ENCODE measurements around the gene COMMD9.

Gene COMMD9

DNA sequence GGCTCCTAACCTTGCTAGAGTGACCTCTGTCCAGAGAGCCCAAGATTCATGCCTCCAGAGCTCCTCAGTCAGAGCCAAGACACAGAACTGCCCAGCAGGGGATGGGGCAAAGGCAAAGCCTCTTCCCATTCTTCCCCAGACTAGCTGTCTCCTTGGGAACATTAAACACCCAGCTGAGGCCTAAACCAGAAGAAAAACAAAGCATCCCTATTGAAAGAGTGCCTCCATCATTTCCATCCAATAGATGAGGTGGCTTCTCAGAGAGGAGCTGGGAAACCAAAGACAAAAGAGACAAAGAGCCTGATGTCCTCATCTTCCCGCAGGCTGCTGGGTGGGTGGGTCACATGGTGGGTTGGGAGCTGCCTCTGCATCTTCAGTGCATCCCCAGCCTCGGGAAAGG is 37.4 kb downstream of the COMMD9 start:
- no peak for DNase-seq

DNA sequence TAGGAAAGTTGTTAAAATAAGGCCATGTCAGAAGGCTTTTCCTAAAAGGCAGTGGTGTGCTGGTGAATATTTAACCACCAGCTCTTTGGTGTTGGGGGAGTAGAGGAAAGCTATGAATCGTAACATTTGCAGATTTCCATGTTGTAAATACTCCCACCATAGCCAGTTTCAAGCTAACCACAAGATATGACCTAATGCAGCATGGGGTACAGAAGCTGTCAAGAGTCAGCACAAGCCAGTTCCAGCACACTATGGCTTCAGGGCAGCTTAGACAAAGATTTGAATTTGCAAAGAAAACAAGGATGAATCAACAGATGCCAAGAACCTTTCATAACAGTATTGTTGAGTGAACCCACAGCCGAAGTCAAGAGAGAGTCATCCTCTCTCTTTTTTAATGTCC is 40.0 kb downstream of the COMMD9 start:
- DNase-seq = peak; percentile 17 to 20

DNA sequence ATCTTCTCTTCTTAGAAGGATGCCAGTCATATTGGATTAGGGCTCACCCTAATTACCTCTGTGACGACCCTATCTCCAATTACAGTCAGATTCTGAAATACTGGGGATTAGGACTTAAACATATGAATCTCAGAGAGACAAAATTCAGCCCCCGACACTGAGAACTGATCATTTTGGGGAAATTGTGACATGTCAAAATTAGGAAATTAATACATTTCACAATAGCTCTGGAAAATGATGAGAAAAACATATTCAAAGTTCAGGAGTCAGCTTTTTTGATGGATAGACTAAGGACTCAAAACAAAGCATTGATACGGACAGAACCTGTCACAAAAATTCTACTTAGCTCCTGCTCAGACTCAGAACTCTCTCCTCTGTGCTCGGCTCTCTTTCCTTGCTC is 40.8 kb downstream of the COMMD9 start:
- no peak for DNase-seq

DNA sequence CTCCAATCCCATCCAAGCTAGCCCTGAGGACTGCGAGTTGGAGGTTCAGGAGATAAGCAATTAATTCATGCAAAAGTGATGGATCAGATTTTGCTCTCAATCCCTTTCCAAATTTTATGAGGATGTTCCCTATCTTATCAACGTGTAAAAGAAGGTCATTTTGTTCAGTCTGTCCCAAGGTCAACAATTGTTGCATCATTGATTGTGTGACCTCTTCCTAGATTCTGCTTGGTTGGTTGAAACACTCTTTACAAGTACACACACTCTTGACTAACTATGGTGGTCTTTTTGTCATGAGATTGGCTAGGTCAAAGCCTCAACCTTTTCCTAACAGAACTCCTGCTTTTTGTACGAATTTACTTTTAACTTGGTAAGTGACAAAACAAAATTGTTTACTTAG is 41.7 kb downstream of the COMMD9 start:
- no peak for DNase-seq

DNA sequence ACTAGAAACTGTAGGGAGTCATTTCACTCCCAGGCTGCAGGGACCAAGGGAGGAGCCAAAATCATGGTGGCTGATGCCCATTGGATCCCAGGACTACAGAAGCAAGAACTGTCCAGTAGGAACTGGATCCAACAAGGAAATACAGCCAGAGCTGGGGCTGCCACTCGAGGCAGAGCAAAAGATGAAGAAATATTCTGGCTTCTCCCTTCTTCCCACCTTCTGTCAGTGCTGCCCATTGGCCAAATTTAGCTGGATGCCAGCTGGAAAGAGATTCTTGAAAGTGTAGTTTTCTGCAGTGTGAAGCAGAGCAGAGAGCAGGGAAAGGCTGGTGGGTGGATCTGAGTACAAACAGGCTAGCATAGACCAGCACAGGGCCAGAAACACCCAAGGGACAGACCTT is 45.6 kb downstream of the COMMD9 start:
- DNase-seq = no peak

DNA sequence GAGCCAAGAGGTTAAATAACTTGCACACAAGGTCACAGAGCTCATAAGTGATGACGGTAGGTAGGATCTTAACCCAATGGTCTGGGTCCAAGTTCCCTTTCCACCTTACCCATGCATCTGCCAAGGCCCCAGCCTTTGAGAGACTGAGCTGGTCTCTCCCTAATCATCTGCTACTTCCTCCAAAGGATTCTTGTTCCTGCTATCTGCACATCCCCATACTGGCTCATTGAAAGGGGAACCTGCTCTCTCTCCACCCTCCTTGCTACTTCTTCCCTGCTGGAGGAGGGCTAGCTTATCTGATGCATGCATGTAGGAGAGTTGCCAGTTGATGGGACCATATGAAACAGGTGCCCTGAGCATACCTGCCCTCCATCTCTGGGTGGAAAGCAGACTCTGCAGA is 47.7 kb downstream of the COMMD9 start:
- peak; percentile 26 to 43 for DNase-seq

DNA sequence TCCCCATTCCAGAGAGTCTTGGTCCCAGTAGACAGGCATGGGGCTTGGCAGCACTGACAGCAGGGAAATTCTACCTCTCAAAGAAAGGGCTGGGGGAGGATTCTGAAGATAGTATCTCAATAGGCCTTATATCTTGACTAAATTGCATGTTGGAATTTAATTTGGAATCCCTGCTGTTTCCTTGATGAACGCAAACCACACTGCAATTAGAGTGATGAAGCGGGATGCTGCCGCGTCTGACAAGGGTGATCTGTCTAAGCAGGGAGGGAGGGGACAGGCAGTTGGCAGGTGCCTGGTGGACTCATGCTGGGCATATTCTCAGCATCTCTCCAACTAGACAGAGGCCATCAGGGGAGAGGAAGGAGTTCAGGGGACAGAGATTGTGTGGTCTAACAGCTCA is 48.4 kb downstream of the COMMD9 start:
- no peak for DNase-seq

DNA sequence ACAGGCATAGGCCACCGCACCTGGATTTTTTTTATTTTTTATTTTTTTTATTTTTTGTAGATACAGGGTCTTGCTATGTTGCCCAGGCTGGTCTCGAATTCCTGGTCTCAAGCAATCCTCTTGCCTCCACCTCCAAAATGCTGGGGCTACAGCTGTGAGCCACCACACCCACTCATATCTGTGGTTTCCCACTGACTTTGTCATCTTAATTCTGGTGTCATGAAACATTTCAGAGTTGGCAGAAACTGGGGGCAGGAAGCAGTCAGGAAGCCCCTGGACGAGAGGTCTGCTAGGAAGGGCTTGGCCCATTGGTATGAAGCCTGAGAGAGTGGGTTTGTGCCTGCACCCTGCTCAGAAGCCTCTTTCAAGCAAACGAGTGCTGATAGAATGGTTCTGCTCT is 49.1 kb downstream of the COMMD9 start:
- no peak for DNase-seq

DNA sequence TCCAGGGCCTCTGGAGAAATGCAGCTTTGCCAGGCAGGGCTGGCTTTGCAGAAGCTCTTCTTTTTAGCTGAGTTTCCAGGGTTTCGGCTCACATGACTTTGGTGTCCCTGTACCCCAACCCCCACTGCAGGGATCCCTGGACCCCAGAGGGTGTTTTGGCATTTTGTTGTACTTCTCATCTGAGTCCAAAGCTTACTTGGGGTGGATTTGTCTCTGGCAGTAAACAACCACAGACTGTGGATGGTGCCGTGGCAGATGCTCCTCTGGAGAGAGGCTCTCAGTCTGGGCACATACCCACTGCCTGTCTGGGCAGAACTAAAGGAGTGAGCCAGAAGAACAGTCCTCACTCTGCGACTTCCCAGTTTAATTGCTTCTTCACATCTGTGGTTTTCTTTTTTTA is 49.6 kb downstream of the COMMD9 start:
- DNase-seq = no peak

DNA sequence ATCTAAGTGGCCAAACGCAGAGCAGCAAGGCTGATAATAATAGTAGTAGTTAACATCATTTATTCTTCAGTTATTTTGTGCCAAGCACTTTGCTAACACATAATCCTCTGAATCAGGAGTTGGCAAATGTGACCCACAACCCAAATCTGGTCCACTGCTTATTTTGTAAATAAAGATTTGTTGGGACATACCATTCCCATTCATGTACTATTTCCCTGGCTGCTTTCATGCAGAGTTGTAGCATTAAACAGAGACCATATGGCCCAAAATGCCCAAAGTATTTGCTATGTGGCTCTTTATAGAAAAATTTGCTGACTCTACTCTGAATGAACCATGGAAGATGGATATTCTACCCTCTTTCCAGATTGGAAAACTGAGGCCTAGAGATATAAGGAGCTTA is 50.3 kb downstream of the COMMD9 start:
- DNase-seq = no peak

DNA sequence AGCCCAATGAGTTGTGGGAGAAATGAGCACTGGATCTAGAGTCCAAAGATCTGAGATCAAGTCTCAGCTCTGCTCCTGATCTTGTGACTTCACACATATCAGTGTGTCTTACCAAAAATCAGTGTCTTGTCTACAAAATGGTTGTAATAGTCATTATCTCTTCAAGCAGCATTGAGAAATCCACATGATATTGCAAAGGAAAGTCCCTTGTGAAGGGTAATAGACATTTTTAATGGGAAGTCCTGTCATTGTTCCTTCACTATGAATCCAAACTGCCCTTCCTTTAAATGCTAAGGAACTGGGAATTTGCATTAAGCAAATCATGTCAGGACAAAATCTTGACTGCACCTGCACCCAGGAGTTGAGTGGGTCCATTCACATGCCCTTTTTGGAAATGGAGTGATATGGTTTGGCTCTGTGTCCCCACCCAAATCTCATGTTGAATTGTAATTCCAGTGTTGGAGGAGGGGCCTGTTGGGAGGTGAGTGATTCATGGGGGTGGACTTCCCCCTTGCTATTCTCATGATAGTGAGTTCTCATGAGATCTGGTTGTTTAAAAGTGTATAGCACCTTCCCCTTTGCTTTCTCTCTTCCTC is 51.1 kb downstream of the COMMD9 start:
- no peak for DNase-seq

DNA sequence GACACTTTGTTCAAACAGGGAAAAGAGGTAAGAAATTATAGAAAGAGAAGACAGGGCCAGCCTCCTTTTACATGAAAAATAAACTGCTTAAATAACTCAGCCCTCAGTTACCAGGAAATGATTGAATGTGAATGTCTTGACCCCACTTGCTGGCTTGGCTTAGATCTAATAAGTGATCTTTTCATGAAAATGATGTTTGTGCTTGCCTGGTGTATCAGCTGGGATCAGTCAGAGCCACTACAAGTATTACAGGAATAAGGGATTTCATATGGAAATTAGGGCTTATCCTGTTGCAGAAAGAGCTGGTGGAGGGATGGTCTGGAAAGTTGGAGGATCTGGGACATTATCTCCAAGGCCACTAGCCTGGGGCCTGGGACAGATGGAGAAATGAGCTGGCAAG is 51.8 kb downstream of the COMMD9 start:
- DNase-seq = no peak

DNA sequence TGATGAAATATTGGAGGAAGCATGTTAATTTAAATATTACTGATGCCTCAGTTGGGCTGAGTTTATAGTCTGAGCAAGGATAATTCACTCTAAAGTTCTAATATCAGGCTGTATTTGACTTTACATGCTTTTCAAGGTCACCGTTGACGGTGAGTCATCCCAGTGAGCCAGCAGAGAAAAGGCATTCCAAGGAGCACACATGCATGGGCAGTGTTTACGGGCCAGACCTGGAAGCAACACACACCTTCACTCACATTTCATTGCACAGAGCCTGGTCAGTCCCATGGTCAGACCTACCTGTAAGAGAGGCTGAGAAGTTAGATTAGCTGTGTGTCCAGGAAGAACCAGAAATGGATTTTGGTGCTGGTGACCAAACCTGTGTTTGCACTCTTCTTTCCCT is 53.5 kb downstream of the COMMD9 start:
- DNase-seq = no peak

DNA sequence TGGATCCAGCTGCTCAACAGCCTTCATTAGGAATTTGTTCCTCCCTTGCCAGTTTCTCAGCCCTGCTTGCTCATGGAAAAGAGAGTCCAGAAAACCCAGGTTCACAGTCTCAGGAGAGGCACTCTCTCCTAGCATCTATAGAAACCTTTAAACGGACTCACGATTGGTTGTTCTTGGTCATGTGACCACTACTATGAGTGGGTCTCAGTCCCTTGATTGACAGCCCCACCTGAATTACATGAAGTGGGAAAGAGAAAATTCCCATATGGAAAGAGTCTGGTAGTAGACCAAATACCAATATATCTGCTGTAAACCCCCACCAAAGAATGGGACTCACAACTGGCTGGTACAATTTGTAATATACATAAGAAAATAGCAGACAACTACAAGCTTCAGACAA is 54.4 kb downstream of the COMMD9 start:
- no peak for DNase-seq

DNA sequence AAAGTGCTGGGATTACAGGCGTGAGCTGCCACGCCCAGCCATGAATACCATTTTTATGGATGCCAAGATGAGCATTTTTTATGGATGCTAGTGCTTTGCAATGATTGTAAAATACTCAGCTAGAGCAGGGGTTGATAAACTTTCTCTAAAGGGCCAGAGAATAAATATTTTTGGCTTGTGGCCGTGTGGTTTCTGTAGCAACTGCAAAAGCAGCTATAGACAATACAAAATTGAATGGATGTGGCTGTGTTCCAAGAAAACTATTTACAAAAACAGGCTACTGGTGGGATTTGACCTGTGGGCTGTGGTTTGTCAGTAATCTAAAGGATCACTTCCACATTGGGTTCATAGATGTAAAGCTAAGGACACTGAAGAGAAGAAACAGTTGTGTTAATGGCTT is 56.0 kb downstream of the COMMD9 start:
- no peak for DNase-seq

DNA sequence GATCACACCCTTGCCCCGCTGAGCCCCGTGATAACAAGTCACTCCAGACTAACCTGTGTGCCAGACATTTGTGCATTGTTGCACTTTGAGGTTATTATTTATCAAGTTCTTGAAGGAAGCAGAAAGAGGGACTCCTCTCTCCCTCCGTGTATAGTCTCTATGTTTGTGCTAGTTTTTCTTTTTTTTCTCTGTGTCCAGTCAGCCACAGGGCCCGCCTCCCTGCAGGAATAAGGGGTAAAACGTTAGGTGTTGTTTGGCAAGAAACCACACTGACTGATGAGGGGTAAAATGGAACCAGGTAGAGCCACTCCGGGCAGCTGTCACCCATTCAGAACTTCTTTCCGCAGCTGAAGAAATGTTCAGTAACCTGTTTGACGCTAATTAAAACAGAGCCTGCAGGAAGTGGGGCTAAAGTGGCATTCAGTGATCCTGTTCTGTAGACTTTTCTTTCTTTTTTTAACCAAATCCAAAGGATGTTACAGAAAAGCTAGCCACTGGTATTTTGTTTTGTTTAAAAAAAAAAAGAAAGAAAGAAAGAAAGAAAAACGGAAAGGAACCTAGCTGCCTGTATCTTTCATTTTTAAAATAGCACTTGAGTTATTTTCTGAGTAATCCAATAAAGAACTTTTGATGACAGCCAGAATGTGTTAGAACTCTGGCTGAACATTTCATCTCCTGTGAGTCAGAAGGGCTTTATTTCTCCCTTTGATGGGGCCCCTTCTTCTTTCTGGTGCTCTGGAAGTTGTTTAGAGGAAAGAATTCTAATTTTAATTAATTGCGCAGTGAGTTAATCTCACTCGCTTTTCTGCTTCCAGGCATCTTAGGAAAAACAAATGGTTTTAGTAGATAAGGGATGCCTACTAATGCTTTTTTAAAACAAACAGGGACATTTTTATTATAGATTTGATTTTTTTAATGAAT is 58.2 kb downstream of the COMMD9 start:
- DNase-seq = no peak

DNA sequence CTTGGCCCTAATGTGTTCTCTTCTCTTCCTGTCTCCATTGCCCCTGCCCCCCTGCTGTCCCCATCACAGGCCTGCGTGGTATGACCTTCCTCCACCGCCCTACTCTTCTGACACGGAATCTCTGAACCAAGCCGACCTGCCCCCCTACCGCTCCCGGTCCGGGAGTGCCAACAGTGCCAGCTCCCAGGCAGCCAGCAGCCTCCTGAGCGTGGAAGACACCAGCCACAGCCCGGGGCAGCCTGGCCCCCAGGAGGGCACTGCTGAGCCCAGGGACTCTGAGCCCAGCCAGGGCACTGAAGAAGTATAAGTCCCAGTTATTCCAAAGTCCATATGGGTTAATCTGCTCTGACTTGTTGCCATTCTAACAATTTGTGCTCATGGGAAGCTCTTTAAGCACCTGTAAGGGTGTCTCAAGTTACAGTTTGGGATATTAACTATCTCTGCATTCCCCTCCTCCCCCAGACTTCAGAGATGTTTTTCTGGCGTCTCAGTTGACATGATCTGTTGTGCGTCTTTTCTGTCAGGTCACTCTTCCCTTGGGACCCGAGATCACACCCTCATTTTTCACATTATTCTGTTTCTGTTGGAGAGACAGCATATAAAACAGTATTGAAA is 60.0 kb downstream of the COMMD9 start:
- DNase-seq = no peak

DNA sequence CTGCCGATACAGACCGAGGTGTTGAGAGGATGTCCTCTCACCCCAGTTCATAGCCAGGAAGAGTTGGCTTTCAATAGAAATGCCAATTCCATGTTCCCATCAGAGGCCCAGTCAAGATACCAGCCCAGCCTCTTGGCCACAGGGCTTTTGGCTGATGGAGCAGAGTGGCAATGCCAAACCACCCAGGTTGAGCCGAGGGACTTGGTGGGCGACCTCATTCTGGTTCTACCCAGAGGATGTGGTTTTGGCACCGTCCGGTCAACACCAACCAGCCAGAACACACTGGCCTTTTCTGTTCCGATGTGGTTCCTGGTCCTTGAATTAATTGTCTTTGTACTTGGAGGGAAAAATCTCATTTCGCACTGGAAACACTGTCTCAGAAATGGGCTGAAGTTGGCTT is 60.5 kb downstream of the COMMD9 start:
- no peak for DNase-seq

DNA sequence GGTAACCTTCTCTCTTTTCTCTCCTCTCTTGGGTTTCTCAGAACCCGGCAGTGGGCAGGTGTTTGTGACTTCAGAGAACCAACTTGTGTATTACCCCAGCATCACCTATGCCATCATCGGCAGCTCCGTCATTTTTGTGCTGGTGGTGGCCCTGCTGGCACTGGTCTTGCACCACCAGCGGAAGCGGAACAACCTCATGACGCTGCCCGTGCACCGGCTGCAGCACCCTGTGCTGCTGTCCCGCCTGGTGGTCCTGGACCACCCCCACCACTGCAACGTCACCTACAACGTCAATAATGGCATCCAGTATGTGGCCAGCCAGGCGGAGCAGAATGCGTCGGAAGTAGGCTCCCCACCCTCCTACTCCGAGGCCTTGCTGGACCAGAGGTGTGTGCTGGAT is 62.2 kb downstream of the COMMD9 start:
- DNase-seq = no peak

DNA sequence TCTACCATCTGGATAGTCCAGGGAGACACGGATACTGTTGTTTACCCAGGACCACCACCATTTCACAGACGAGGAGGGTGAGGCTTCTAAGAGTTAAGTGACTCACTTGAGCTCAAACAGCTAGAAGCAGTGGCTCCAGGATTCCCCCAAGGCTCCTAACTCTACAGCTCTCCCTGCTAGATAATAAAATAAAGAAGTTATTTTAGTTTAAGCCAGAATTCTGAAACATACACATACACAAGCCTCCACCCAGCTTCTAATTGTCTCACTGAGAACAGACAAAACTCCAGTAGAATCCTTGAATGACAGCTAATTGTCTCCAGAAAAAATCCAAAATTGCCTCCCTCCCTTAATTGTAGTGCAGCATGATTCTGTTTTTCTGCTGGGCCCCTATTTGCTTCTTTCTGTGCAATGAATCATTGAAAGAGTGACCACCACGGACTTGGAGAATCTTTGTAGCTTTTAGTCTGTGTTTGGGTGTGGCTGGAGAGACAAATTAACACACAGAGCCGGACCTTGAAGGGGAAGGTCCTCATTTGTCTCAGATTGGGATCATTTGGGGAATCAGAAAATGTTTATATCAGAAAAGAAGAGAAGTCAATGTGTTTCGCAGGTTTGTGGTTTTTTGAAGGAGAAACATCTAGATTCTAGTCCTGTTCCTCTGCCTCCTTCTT is 64.9 kb downstream of the COMMD9 start:
- DNase-seq = no peak

DNA sequence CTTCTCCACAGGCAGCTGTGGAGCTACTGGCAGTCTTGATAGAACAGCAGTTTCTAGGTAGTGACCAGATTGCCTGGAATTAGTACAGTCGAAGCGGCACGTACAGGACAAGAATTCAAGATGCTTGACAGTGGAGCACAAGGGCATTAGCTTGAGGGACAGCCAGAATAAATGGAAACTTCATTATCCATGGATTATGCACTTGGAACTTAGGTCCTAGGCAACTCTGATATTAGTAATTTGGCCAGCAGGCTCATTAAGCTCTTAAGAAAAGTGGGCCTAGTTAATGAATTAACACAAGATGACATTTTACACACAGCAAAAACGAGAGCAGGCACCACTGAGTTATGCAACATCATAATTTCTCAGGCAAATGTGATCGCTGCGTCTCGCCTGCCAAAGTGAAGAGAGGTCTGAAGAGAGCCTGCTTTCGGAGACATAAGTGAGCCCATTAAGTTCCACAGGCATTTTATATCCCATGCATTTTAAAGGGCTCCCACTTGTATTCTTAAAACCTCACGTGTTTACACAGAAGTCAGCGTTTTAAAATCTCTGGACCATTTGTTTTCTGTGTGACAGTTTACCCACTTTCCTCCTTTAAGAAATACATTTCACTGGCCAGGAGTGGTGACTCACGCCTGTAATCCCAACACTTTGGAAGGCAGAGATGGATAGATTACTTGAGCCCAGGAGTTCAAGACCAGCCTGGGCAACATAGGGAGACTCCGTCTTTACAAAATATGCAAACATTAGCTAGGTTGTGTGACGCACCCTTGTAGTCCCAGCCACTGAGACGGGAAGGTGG is 66.2 kb downstream of the COMMD9 start:
- DNase-seq = no peak

Data from Kasumi-1 (cell line).